ENCODE results near the gene DSCAML1. TPM values are rescaled to one million over a fixed set of nuclear protein-coding genes. Genes with fewer than 3 reads are reported as not detected.

Gene DSCAML1
- total RNA-seq, 1 experiment from 2014 or later, result not detected

- DNase-seq (ENCODE audit: low spot score), result no peak
Measured at GRCh38 chr11:117752071-117752470, 44.9 kb downstream of the DSCAML1 start.

GRCh38 chr11:117750916-117751662 is 45.9 kb downstream of the DSCAML1 start:
- no peak for DNase-seq (ENCODE audit: low spot score)

- no peak for DNase-seq (ENCODE audit: low spot score)
Measured at GRCh38 chr11:117750357-117750756, 46.7 kb downstream of the DSCAML1 start.

DNA sequence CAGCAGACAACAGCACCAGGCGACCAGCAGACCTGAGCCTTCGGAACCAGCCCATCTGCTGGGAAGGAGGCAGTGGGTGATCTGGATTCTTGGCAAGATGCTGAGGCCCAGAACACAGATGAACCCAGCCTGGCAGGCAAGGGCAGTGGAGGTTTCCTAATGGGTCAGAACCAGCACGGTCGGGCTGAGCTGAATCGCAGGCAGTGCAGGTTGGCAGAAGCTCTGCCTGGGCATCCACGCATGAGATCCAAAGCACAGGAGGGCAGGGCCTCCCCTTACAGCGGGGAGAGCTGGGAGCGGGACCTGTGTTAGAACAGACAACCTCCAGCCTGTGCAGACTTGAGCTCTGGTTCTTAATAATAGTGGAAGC is 47.5 kb downstream of the DSCAML1 start:
- no peak for DNase-seq (ENCODE audit: low spot score)

- DNase-seq (ENCODE audit: low spot score), result no peak
Measured at GRCh38 chr11:117748771-117749540, 48.1 kb downstream of the DSCAML1 start.

DNA sequence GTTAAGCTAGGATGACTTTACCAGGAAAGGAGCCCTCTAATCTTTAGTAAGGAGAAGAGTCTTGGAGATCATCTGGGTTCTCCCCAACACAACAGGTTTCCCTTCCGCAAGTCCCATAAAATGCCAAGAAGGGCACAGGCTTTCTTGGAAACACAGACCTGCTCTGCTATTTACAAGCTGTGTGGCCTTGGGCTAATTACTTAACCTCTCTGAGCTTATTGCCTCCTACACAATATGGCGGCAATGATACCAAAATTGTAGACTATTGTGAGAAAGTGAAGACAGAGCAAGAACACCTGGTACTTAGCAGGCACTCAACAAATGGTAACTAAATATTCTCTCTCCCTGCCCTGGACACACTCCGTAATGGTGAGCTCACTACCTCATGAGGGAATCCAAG is 49.1 kb downstream of the DSCAML1 start:
- DNase-seq (ENCODE audit: low spot score), result no peak

- no peak for DNase-seq (ENCODE audit: low spot score)
Measured at GRCh38 chr11:117745346-117745745, 51.7 kb downstream of the DSCAML1 start.

- no peak for DNase-seq (ENCODE audit: low spot score)
Measured at GRCh38 chr11:117744471-117745150, 52.4 kb downstream of the DSCAML1 start.

DNA sequence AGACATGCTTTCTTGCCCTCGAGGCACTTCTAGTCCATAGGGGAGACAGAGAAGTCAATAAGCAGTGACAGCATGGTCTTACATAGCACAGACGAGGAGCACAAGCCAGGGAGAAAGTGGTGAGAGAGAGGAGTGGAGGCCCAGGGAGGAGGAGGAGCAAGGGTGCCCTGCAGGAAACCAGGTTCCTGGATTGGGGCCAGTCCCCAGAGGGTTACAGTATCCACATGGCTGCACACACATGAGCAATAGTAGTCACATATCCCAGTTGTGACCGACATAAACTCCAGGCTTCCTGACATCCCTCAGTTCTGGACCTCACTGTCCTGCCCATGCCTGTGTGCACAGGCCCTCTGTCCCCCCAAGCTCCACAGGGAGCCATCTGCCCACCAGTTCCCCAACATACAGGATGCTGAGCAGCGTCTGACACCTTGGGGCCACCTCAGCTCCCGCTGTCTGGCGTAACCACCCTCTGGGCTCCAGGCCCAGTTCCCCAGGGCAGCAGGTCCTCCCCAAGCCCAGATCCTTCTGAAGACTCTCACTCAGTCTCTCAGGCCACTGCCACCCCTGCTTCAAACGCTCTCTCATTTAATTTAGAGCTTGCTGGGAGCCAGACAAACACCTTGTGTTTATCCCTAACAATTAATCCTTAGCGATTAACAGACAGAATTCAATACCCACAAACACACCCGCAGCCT is 53.7 kb downstream of the DSCAML1 start:
- DNase-seq (ENCODE audit: low spot score), result no peak

GRCh38 chr11:117738246-117738957 is 58.6 kb downstream of the DSCAML1 start:
- DNase-seq (ENCODE audit: low spot score), result no peak

DNA sequence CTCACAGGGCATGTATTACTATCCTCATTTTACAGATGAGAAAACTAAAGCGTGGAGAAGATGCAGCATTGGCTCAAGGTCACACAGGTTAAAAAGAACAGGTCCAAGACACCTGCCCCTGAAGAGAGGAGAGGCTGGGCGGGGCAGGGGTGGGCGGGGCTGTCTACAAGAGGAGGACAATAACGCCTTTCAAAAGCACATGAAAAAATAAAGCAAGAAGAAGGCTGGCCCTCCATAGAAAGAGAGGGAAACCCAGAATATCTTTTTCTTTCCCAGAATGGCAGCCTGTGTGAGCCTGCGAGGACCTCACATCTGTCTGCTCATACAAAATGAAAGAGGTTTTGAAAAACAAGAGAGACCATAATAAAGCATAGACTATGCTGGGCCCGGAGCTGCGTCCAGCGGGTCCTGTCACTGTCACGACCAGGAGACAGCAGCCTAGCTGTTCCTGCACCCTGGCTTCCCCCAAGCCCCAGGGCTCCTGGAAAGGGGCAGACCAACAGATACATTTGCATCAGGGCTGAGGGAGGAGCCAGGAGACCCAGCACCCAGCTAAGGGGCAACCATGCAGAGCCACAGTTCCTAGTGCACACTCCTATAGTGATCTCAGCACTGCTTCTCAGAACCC is 61.6 kb downstream of the DSCAML1 start:
- DNase-seq (ENCODE audit: low spot score), result no peak

DNA sequence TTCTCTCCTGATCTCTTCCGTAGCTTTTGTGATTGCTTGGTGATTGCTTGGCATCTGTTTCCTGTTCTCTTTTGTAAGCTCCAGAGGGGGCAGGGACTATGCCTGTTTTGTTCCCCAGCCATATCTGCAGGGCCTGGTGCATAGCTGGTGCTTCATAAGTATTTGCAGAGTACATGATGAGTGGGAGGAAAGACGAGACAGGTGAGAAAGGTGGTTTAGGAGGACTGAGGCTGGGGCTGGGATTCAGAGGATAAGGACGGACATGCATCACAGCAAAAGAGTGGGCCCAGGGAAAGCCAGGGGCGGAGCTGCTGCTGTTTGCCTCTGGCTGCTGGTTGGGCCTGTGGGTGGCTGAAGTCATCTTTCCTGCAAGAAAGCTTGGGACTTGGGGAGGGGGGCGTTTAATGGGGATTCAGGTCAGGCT is 62.4 kb downstream of the DSCAML1 start:
- no peak for DNase-seq (ENCODE audit: low spot score)

- DNase-seq (ENCODE audit: low spot score), result no peak
Measured at GRCh38 chr11:117733316-117733715, 63.7 kb downstream of the DSCAML1 start.

GRCh38 chr11:117731722-117732290 is 65.2 kb downstream of the DSCAML1 start:
- DNase-seq (ENCODE audit: low spot score), result no peak

- DNase-seq (ENCODE audit: low spot score), result no peak
Measured at GRCh38 chr11:117730208-117730800, 66.7 kb downstream of the DSCAML1 start.

- no peak for DNase-seq (ENCODE audit: low spot score)
Measured at GRCh38 chr11:117725048-117725734, 71.8 kb downstream of the DSCAML1 start.

DNA sequence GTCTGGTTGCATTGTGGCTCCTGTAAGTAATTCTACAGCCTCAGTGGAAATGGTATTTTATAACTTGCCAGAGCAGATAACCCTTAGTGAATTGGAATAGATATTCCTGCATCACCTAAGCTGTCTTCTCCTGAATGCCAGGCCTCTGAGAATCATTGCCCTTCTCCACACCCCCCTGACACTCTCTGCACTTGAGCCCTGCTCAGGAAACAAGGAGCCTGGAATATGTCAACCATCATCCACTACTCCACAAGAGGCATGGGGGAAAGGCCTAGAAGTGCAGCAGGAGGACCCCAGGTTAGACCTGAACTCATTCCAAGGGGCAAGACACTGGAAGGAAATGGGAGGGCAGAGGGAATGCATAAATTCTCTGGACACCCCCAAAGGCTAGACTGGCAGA is 72.4 kb downstream of the DSCAML1 start:
- no peak for DNase-seq (ENCODE audit: low spot score)

DNA sequence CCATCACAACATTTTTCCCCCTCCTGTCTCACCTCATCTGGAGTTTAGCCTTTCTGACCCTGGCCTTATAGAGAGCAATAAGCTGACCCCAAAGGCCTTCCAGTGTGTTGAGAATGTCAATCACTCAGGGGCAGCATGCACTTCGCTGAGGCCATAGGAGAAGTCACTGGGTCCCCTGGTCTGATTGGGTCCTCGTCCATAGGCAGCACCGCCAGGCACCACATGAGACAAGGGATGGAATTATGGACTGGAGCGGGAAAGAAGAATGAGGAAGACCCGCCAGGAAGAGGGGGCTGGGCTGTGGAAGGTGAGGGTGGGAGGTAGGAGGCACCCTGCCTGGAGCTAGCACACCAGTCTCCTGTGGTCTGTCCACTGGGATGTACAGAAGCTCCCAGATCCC is 72.9 kb downstream of the DSCAML1 start:
- no peak for DNase-seq (ENCODE audit: low spot score)

GRCh38 chr11:117723277-117724024 is 73.6 kb downstream of the DSCAML1 start:
- no peak for DNase-seq (ENCODE audit: low spot score)

Data from A172 (cell line).